ENCODE measurements around the gene PRPF19. TPM values are rescaled to one million over a fixed set of nuclear protein-coding genes. Genes with fewer than 3 reads are reported as not detected.

The PRPF19 gene
- total RNA-seq, 5 donors from 2014 or later (not counting 1 experiment from before 2014, with no cell fraction given): 81.7 to 106 (median 96.9) TPM

- peaks cover 3 to 5% of the 10 kb centered on the region in 2 donors for H3K36me3 ChIP-seq (ENCODE audit: control insufficient read depth in 2 of 2, extremely low read depth in 1 of 2, insufficient read depth in 1 of 2, low read length in 1 of 2)
- ChIA-PET POLR2A (no interaction called here), CTCF (interaction anchor here (0.7 to 1.3 kb wide), 3 partner anchors 12 to 285 kb away, joined by 3 to 5 read pairs (median 4); partner anchors contain the start of gene TMEM109 (in 1 of the 2))
- DNase-seq: peak in 2 of 35 experiments; percentile 8 to 14
- Mint-ChIP-seq H3K36me3 (peaks cover 3% of the 10 kb centered on the region), H3K4me1 (peaks cover 42 to 51% (median 48%) of the 10 kb centered on the region in 3 donors), H3K9me3 (no peaks in the 10 kb centered on the region), H3K27ac (peak overlapping the region; percentile 91 to 97), H3K27me3 (no peaks in the 10 kb centered on the region), H3K4me3 (peak overlapping the region; percentile 85 to 97 (median 89))
- no peak for ATAC-seq (replicated peaks in 1 of 4)
- H3K4me1 ChIP-seq (ENCODE audit: control insufficient read depth in 1 of 2, extremely low read depth in 1 of 2, insufficient read depth in 2 of 2, low read length in 2 of 2): peaks cover 20 to 40% of the 10 kb centered on the region in 2 experiments
- WGBS (ENCODE audit: insufficient coverage): 6% methylated on average over 12 of the region's 23 CpGs
- H3K27me3 ChIP-seq (replicated peaks in 1 of 2; ENCODE audit: control insufficient read depth in 2 of 2, extremely low read depth in 1 of 2, insufficient read depth in 2 of 2, low read length in 1 of 2): no peaks in the 10 kb centered on the region
- peak overlapping the region; percentile 81 to 89 for H3K4me3 ChIP-seq (ENCODE audit: control insufficient read depth in 1 of 2, extremely low read depth in 1 of 2, low read length in 1 of 2)
- no peaks in the 10 kb centered on the region for H3K9me3 ChIP-seq
- H3K27ac ChIP-seq (ENCODE audit: low read length): peak overlapping the region; percentile 50
These were observed 63.5 kb downstream of the PRPF19 start for GRCh38 chr11:60842668-60843600.

DNA sequence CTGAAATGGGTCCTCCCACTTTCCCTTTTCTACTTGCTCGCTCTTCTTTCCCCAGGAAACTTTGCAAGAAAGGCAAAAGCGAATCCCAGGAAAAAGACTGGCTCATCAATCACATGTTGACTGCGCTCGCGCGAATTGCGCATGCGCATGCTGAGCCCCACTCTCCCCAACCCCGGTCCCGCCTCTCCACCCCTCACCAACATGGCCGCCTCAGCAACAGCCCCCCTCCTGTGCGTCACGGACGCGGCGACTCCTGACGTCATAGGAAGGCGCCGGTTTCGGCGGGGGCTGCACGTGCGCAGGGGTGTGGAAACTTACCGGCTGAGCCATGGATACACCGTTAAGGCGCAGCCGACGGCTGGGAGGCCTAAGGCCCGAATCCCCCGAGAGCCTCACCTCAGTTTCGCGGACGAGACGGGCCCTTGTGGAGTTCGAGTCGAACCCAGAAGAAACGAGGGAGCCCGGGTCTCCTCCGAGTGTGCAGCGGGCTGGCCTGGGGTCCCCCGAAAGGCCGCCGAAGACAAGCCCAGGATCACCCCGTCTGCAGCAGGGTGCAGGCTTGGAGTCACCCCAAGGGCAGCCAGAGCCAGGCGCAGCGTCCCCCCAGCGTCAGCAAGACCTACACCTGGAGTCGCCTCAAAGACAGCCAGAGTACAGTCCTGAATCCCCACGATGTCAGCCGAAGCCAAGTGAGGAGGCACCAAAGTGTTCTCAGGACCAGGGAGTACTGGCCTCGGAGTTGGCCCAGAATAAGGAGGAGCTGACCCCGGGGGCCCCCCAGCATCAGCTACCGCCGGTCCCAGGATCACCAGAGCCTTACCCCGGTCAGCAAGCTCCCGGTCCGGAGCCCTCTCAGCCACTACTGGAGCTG lies 64.4 kb downstream of the PRPF19 start, which contains the start of gene CCDC86:
Gene CCDC86 (plus strand): TSS at position 317 of the 871 bp plus-strand sequence. CDS start 12 bp downstream, at position 329.
- Mint-ChIP-seq H3K4me1 (peaks cover 44 to 54% (median 48%) of the 10 kb centered on the region in 3 donors), H3K27me3 (no peaks in the 10 kb centered on the region), H3K4me3 (peak within 1 kb of the TSS; percentile 85 to 97 (median 89))

More for the DNA sequence above, 64.4 kb downstream of the PRPF19 start, which contains the start of gene CCDC86:
- H3K4me3 ChIP-seq (ENCODE audit: control insufficient read depth in 1 of 2, extremely low read depth in 1 of 2, low read length in 1 of 2): peak within 1 kb of the TSS; percentile 81 to 89
- no peaks in the 10 kb centered on the region for H3K9me3 ChIP-seq
- DNase-seq: peak; percentile 92 to 99 (median 97)
- no peaks in the 10 kb centered on the region for H3K9me3 Mint-ChIP-seq
- ChIA-PET POLR2A (no interaction called here), CTCF (interaction anchor here in 1 of 2 donors (1.0 to 1.2 kb wide), 2 partner anchors 11 to 45 kb away, joined by 3 read pairs; no protein-coding TSS in a partner anchor)
- under 1% methylated on average over 51 of the region's 57 CpGs for WGBS (ENCODE audit: insufficient coverage)
- H3K27me3 ChIP-seq (replicated peaks in 1 of 2; ENCODE audit: control insufficient read depth in 2 of 2, extremely low read depth in 1 of 2, insufficient read depth in 2 of 2, low read length in 1 of 2): peaks cover 0 to under 1% of the 10 kb centered on the region in 2 experiments
- ATAC-seq (replicated peaks in 1 of 4): peak; percentile 88 to 95 (median 92)
- peaks cover 2 to 3% of the 10 kb centered on the region in 2 donors for H3K36me3 ChIP-seq (ENCODE audit: control insufficient read depth in 2 of 2, extremely low read depth in 1 of 2, insufficient read depth in 1 of 2, low read length in 1 of 2)
- peak within 1 kb of the TSS; percentile 91 to 97 for H3K27ac Mint-ChIP-seq
- H3K4me1 ChIP-seq (ENCODE audit: control insufficient read depth in 1 of 2, extremely low read depth in 1 of 2, insufficient read depth in 2 of 2, low read length in 2 of 2): peaks cover 20 to 40% of the 10 kb centered on the region in 2 experiments
- peak within 1 kb of the TSS; percentile 50 for H3K27ac ChIP-seq (ENCODE audit: low read length)
- peaks cover 3% of the 10 kb centered on the region for H3K36me3 Mint-ChIP-seq

Other genes with a start within 250 kb of the PRPF19 start
- not detected for gene MS4A8, start 207.0 kb downstream of the PRPF19 start, total RNA-seq
- gene MS4A18, start 181.9 kb downstream of the PRPF19 start, total RNA-seq: not detected
- not detected for gene MS4A15, start 149.7 kb downstream of the PRPF19 start, total RNA-seq
- gene MS4A10, start 121.3 kb downstream of the PRPF19 start, total RNA-seq: not detected
- 10 to 100 TPM; 11.6 to 20.7 (median 16.3) TPM for gene CCDC86, start 64.5 kb downstream of the PRPF19 start, total RNA-seq
- 10 to 100 TPM in 1 of 5 donors, 1 to 10 TPM in 4; 1.6 to 23.1 (median 2.7) TPM for gene PTGDR2, start 50.6 kb downstream of the PRPF19 start, total RNA-seq
- 1 to 10 TPM in 1 of 5 donors, under 1 TPM in 1, not detected in 3; 0.20 to 1.0 TPM for gene ZP1, start 39.0 kb downstream of the PRPF19 start, total RNA-seq
- 10 to 100 TPM; 55.6 to 82.1 (median 71.8) TPM for gene TMEM109, start 7.6 kb upstream of the PRPF19 start, total RNA-seq
- 1 to 10 TPM in 2 of 5 donors, under 1 TPM in 1, not detected in 2; 0.23 to 1.6 (median 1.2) TPM for gene TMEM132A, start 17.9 kb upstream of the PRPF19 start, total RNA-seq
- 10 to 100 TPM in 1 of 5 donors, 1 to 10 TPM in 4; 5.4 to 12.2 (median 6.7) TPM for gene SLC15A3, start 45.6 kb upstream of the PRPF19 start, total RNA-seq
- 100 to 1,000 TPM; 413 to 594 (median 495) TPM for gene CD6, start 65.1 kb upstream of the PRPF19 start, total RNA-seq
- 100 to 1,000 TPM; 227 to 387 (median 255) TPM for gene CD5, start 195.9 kb upstream of the PRPF19 start, total RNA-seq

Measured in T-cell (primary cell).